ENCODE results near the gene GSG1L2.

The GSG1L2 gene

DNA sequence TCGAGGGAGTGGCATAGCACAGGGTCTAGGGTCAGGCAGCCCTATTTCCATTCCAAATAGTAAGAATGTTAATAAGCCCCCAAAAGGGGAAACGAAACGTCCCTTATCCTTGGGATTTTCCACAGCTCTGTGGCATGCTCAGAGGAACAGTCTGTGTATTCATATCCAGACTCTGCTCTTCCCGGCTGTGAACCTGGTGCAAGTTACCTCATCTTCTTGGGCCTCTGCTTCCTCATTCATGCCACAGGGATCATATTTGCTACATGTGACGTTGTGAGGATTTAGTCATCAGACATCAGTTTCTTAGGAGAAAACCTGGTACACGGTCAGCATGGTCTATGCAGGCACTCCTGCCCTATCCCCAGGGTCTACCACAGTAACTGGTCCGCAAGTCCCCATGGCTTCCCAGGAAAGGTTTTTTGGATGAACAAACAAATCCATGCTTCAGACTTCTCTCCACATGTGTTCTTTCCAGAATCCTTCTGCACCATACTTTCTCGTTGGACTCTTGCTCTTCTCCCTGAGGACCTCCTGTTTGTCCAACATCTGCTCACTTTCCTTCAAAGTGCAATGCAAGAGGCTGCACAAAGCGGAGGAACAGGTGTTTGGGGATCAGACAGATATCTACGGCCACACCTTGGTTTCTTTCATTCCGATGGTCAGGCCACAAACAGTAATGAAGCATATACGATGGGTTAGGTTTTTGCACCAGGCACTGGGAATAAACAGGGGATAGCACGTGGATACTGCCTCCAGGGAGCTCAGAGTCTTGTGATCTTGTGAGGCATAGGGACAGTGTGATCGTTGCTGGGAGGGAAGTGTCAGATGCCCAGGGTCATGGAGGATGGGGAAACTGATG lies 21.5 kb upstream of the GSG1L2 start:
- H3K4me3 ChIP-seq (ENCODE audit: low read depth, low read length), result no peak overlapping the region
- H3K27ac ChIP-seq, result no peak overlapping the region
- in situ Hi-C loops (cut with HindIII; ENCODE audit: low pct_ligation_motif_present, low sequenced_read_pairs), result no loop called here
- no peaks in the 10 kb centered on the region for H3K36me3 ChIP-seq (replicated peaks)
- TF ChIP-seq, protein P1, sequence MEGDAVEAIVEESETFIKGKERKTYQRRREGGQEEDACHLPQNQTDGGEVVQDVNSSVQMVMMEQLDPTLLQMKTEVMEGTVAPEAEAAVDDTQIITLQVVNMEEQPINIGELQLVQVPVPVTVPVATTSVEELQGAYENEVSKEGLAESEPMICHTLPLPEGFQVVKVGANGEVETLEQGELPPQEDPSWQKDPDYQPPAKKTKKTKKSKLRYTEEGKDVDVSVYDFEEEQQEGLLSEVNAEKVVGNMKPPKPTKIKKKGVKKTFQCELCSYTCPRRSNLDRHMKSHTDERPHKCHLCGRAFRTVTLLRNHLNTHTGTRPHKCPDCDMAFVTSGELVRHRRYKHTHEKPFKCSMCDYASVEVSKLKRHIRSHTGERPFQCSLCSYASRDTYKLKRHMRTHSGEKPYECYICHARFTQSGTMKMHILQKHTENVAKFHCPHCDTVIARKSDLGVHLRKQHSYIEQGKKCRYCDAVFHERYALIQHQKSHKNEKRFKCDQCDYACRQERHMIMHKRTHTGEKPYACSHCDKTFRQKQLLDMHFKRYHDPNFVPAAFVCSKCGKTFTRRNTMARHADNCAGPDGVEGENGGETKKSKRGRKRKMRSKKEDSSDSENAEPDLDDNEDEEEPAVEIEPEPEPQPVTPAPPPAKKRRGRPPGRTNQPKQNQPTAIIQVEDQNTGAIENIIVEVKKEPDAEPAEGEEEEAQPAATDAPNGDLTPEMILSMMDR (IDR thresholded peaks at IDR 0.05; ENCODE audit: low read depth, low read length, missing control alignments), result no peak
- H3K27me3 ChIP-seq (replicated peaks), result no peaks in the 10 kb centered on the region
- DNase-seq, result no peak

DNA sequence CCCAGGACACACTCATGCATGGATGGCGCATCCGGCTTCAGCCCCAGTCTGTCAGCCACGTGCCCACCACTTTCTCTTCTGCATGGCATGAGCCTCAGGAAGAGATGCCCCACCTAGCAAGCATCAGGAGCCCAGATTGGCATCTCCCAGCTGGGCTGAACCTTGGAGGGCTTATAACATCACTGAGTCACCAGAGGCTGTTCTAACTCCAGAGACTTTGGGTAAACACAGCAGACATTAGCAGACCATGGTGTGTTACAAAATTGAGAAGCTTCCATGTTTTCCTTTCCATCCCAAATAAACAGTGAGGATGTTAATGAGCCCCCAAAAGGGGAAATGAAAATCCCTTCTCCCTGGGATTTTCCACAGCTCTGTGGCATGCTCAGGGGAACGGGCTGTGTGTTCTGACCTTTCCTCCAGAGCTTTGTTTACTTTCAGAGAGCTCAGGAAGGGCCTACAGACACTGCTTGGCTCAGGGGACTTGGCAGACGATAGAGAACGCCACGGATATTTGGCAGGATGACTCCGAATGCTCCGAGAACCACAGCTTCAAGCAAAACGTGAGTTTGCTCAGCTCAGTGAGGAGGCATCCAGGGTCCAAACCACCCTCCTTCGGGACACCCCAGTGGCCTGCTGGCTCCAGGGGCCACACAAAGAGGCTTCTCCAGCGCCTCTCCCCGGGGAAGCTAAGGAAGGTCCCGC lies 20.3 kb upstream of the GSG1L2 start:
- Histone ChIP-seq H3K36me3 (replicated peaks) (no peaks in the 10 kb centered on the region), H3K27ac (no peak overlapping the region), H3K4me3 (ENCODE audit: low read depth, low read length) (no peak overlapping the region), H3K27me3 (replicated peaks) (no peaks in the 10 kb centered on the region)
- peak; percentile 9 for DNase-seq
- in situ Hi-C loops (cut with HindIII; ENCODE audit: low pct_ligation_motif_present, low sequenced_read_pairs), result no loop called here
- TF ChIP-seq, protein P1 (IDR thresholded peaks at IDR 0.05; ENCODE audit: low read depth, low read length, missing control alignments), result no peak

DNA sequence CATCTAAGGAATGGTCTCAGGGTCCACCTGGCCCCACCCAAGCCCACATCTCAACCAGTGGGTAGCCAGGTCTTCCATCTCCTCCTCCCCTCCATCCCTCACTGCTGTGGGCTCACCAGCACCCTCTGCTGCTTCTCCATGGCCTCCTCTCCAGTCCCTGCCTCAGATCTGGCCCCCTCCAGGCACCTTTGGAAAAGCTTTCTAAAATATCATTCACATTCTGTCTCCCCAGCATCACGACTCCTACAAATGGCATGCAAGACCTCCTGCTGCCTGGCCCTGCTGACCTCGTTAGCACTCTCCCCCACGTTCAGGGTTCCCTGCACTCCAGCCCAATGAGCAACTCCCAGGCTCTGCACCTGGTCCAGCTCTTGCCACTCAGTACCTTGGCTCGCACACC lies 17.6 kb upstream of the GSG1L2 start:
- Histone ChIP-seq H3K4me3 (ENCODE audit: low read depth, low read length) (no peak overlapping the region), H3K27ac (no peak overlapping the region), H3K36me3 (replicated peaks) (no peaks in the 10 kb centered on the region), H3K27me3 (replicated peaks) (no peaks in the 10 kb centered on the region)
- in situ Hi-C loops (cut with HindIII; ENCODE audit: low pct_ligation_motif_present, low sequenced_read_pairs), result no loop called here
- no peak for DNase-seq
- TF ChIP-seq, protein P1 (IDR thresholded peaks at IDR 0.05; ENCODE audit: low read depth, low read length, missing control alignments), result peak; percentile 46

DNA sequence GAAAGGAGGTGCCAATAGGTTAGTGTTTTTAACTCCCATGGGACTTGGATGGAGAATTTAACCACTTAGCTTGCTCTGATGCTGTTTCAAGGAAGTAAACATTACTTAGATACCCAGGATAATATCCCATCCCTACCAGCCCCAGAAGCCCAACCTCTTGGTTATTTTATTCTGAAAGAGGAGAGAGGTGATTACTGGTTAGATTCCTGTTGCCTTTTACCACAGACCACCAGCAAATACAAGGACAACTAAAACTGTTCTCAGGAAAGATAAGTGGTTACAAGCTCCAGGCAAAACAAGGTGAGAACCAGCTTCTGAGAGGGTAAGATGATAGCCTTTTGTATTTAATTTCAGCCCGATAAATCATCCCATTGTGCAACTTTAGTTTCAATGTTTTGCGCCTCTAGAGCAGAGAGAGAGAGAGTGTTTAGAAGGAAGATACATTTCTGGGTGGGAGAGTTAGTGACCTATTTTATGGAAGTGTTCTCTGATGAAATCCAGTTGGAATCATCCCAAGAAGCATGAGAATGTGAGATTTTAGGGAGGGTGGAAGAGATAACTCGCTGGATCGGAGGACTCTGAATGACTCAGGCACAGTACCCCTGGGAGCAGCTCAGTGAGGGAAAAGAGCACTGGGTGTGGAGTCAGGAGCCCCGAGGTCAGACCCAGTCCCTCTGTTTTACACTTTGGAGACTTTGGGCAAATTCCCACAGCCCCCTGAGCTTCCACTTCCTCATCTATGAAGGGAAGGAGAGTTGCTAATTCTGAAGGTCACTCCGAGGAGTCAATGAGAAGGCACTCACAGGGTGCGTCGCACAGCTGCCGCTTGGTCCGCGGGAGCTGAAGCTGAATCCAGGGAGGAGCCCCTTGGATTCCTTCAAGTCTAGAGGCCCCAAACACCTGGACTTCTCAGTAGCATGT lies 15.9 kb upstream of the GSG1L2 start:
- Histone ChIP-seq H3K27me3 (replicated peaks) (no peaks in the 10 kb centered on the region), H3K27ac (no peak overlapping the region), H3K36me3 (replicated peaks) (no peaks in the 10 kb centered on the region), H3K4me3 (ENCODE audit: low read depth, low read length) (no peak overlapping the region)
- DNase-seq, result peak; percentile 9
- in situ Hi-C loops (cut with HindIII; ENCODE audit: low pct_ligation_motif_present, low sequenced_read_pairs), result no loop called here
- TF ChIP-seq, protein P1 (IDR thresholded peaks at IDR 0.05; ENCODE audit: low read depth, low read length, missing control alignments), result no peak

DNA sequence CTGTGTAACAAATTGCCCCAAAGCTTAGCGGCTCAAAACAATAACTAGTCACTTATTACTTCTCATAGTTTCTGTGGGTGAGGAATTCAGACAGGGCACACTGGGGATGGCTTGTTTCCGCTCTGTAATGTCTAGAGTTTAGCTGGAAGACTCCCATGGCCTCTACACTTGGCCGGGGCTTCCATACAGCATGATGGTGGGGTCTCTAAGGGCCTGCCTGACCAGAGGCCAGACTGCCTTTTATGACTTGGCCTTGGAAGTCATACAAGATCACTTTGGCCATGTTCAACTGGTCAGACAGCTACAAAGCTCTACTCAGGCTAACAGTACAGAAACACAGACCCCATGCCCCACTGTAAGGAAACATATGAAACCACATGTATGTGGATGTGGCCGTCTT lies 12.0 kb upstream of the GSG1L2 start:
- in situ Hi-C loops (cut with HindIII; ENCODE audit: low pct_ligation_motif_present, low sequenced_read_pairs), result no loop called here
- no peaks in the 10 kb centered on the region for H3K36me3 ChIP-seq (replicated peaks)
- H3K27ac ChIP-seq, result no peak overlapping the region
- DNase-seq, result no peak
- H3K27me3 ChIP-seq (replicated peaks), result no peaks in the 10 kb centered on the region
- TF ChIP-seq, protein P1 (IDR thresholded peaks at IDR 0.05; ENCODE audit: low read depth, low read length, missing control alignments), result no peak
- H3K4me3 ChIP-seq (ENCODE audit: low read depth, low read length), result no peak overlapping the region

All from brain microvascular endothelial cell (primary cell).